OCI-LY7 (cell line): ENCODE results near the gene NRP1. TPM values are rescaled to one million over a fixed set of nuclear protein-coding genes. Genes with fewer than 3 reads are reported as not detected.

ENCODE experiments used
- BruUV-seq: library from RNA; stranded (reverse); fragments of 400-500 nt; replicated peaks from 2 replicates; lab custom pipeline; 2021; lab: Mats Ljungman, UMichigan
- CTCF ChIA-PET: fragments of 300-600 bp; sonication (Branson Sonifier 250); formaldehyde crosslinking; loops from one replicate; lab custom pipeline; 2022; ENCODE audit warnings: antibody characterized with exemption; ENCODE audit not compliant: unreplicated experiment; lab: Charles Lee
- POLR2A ChIA-PET: fragments of 300-600 bp; sonication (Branson Sonifier 250); formaldehyde crosslinking; loops from one replicate; lab custom pipeline; 2022; ENCODE audit warnings: antibody characterized with exemption; lab: Charles Lee
- DNase-seq: peaks from one replicate; pipeline ENCODE4 v3.0.0-alpha.2; 2015; ENCODE audit warnings: low spot score
- H2AFZ ChIP-seq: fragments of 200-600 bp; sonication (generic), shearing (Covaris generic); 2 replicates; pipeline ENCODE4 v1.6.1; 2014; ENCODE audit warnings: mild to moderate bottlenecking, antibody characterized with exemption, low read length, moderate library complexity
- H3K27ac ChIP-seq: fragments of 200-600 bp; sonication (generic); 2 replicates; pipeline ENCODE4 v1.5.1; 2014; ENCODE audit warnings: mixed run types, low read depth, mild to moderate bottlenecking, moderate library complexity, low read length, inconsistent platforms; ENCODE audit not compliant: poor library complexity, severe bottlenecking
- H3K36me3 ChIP-seq: fragments of 200-600 bp; sonication (generic); 2 replicates; pipeline ENCODE4 v1.6.1; 2014; ENCODE audit warnings: mild to moderate bottlenecking, antibody characterized with exemption, low read length, moderate library complexity, mixed read lengths; ENCODE audit not compliant: insufficient read depth
- H3K4me1 ChIP-seq: fragments of 200-600 bp; sonication (generic); 2 replicates; pipeline ENCODE4 v1.5.1; 2014; ENCODE audit warnings: mild to moderate bottlenecking, low read length; ENCODE audit not compliant: insufficient read depth, poor library complexity, severe bottlenecking
- H3K4me2 ChIP-seq: fragments of 200-600 bp; sonication (generic); 2 replicates; pipeline ENCODE4 v1.6.1; 2014; ENCODE audit warnings: mild to moderate bottlenecking, low read length
- H3K4me3 ChIP-seq: fragments of 200-600 bp; sonication (generic); 2 replicates; pipeline ENCODE4 v1.5.1; 2014; ENCODE audit warnings: mild to moderate bottlenecking, low read depth, low read length; ENCODE audit not compliant: poor library complexity, severe bottlenecking
- H3K79me2 ChIP-seq: fragments of 200-600 bp; sonication (generic); 2 replicates; pipeline ENCODE4 v1.6.1; 2016; ENCODE audit warnings: low read depth, mild to moderate bottlenecking, low read length, moderate library complexity, mixed read lengths; ENCODE audit not compliant: insufficient read depth
- H3K9me2 ChIP-seq: fragments of 200-600 bp; sonication (generic); 2 replicates; pipeline ENCODE4 v1.6.1; 2016; ENCODE audit warnings: mild to moderate bottlenecking, low read length, mixed read lengths; ENCODE audit not compliant: insufficient read depth
- H3K9me3 ChIP-seq: fragments of 200-600 bp; sonication (generic); 2 replicates; pipeline ENCODE4 v1.6.1; 2014; ENCODE audit warnings: mild to moderate bottlenecking, mixed run types, low read length, mixed read lengths
- H4K20me1 ChIP-seq: fragments of 200-600 bp; sonication (generic); 2 replicates; pipeline ENCODE4 v1.6.1; 2014; ENCODE audit warnings: mild to moderate bottlenecking, antibody characterized with exemption, low read length, moderate library complexity, mixed read lengths; ENCODE audit not compliant: insufficient read depth
- CTCF ChIP-seq: fragments of 200-600 bp; sonication (generic); conservative IDR thresholded peaks from 2 replicates; pipeline ENCODE4 v1.5.1; 2014; ENCODE audit warnings: mild to moderate bottlenecking, antibody characterized with exemption, low read length, moderate library complexity, mixed read lengths
- EZH2phosphoT487 ChIP-seq: fragments of 200-600 bp; sonication (generic); IDR thresholded peaks from 2 replicates; pipeline ENCODE4 v1.6.1; 2018; ENCODE audit warnings: low read depth, borderline replicate concordance, mild to moderate bottlenecking, mixed run types, antibody characterized with exemption, low read length, moderate library complexity, mixed read lengths
- intact Hi-C: fragments of 100-400 bp; cut with micrococcal nuclease; formaldehyde crosslinking; loops from one replicate; pipeline ENCODE4 v1.10.0; 2022; ENCODE audit not compliant: unreplicated experiment
- total RNA-seq, 2 experiments: library from RNA; depleted of rRNA in 1 of 2; stranded (reverse); fragments of >200 nt in 1 of 2; shearing (Covaris generic) in 1 of 2; gene quantifications; 2 replicates each; pipeline ENCODE4 v1.2.3, GENCODE V29; 2014 to 2022

Gene NRP1
- total RNA-seq, 2 experiments from 2014 or later, result not detected

- Histone ChIP-seq H3K79me2 (no peaks in the 10 kb centered on the region), H3K4me2 (no peak overlapping the region), H2AFZ (no peak overlapping the region), H3K27ac (no peak overlapping the region), H3K9me2 (no peaks in the 10 kb centered on the region), H3K36me3 (no peaks in the 10 kb centered on the region), H3K4me1 (no peaks in the 10 kb centered on the region), H3K9me3 (no peaks in the 10 kb centered on the region), H3K4me3 (no peak overlapping the region), H4K20me1 (no peaks in the 10 kb centered on the region)
- ChIA-PET POLR2A (interaction anchor here (0.9 kb wide), 2 partner anchors 10 to 45 kb away, joined by 3 to 4 read pairs; no protein-coding TSS in a partner anchor), CTCF (no interaction called here)
- intact Hi-C loops, result no loop called here
- no peak for TF ChIP-seq CTCF
- no peak for DNase-seq
- BruUV-seq, result no TSS peak
Observed at GRCh38 chr10:33358016-33358415, 23.5 kb upstream of the NRP1 start.

DNA sequence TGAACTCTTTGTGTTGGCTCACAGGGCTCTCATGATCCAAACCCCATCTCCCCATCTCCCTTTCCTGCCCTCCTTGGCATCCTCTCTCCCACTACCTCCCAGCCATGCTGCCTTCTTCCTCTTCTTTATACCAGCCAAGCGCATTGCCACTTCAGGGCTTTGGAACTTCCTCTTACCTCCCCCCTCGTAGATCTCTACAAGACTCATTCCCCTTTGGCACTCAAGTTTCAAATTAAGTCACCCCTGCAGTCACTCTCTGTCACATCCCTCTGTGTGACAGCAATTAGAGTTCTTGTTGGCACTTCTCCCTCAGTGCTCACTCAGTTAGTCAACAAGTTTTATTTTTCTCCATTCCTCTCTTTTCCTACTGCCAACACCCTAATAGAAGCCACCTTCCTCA lies 20.8 kb upstream of the NRP1 start:
- no peak overlapping the region for H3K4me2 ChIP-seq
- H3K4me1 ChIP-seq, result no peaks in the 10 kb centered on the region
- intact Hi-C loops, result no loop called here
- no peak for DNase-seq
- no peaks in the 10 kb centered on the region for H4K20me1 ChIP-seq
- no peaks in the 10 kb centered on the region for H3K36me3 ChIP-seq
- no peak for TF ChIP-seq CTCF
- no peak for TF ChIP-seq EZH2phosphoT487
- no peaks in the 10 kb centered on the region for H3K9me3 ChIP-seq
- H3K27ac ChIP-seq, result no peak overlapping the region
- CTCF ChIA-PET, result no interaction called here
- no peaks in the 10 kb centered on the region for H3K9me2 ChIP-seq
- H3K4me3 ChIP-seq, result no peak overlapping the region
- H3K79me2 ChIP-seq, result no peaks in the 10 kb centered on the region
- no TSS peak for BruUV-seq
- POLR2A ChIA-PET, result no interaction called here
- no peak overlapping the region for H2AFZ ChIP-seq

- ChIA-PET CTCF (no interaction called here), POLR2A (no interaction called here)
- intact Hi-C loops, result no loop called here
- Histone ChIP-seq H3K4me3 (no peak overlapping the region), H3K9me2 (no peaks in the 10 kb centered on the region), H3K4me1 (no peaks in the 10 kb centered on the region), H4K20me1 (no peaks in the 10 kb centered on the region), H3K79me2 (no peaks in the 10 kb centered on the region), H3K36me3 (no peaks in the 10 kb centered on the region), H3K9me3 (no peaks in the 10 kb centered on the region), H3K27ac (no peak overlapping the region), H2AFZ (no peak overlapping the region), H3K4me2 (no peak overlapping the region)
- no TSS peak for BruUV-seq
- DNase-seq, result no peak
- TF ChIP-seq EZH2phosphoT487 (no peak), CTCF (no peak)
Observed at GRCh38 chr10:33353853-33354252, 19.4 kb upstream of the NRP1 start.
